ENCODE data around the gene SAMD4A. TPM values are rescaled to one million over a fixed set of nuclear protein-coding genes. Genes with fewer than 3 reads are reported as not detected.
"Not testable (repeated sequence)": the region's sequence is repeated elsewhere in the genome, so short reads cannot be mapped to it uniquely, and the experiment has no call there.

SAMD4A gene
- total RNA-seq, 1 experiment from 2014 or later, result 17.8 TPM

- DNase-seq (ENCODE audit: low read depth), result no peak
These were observed 163.4 kb downstream of the SAMD4A start for GRCh38 chr14:54730156-54730961.

GRCh38 chr14:54734966-54735365 is 168.0 kb downstream of the SAMD4A start:
- no peak for DNase-seq (ENCODE audit: low read depth)

GRCh38 chr14:54735424-54735823 is 168.5 kb downstream of the SAMD4A start:
- no peak for DNase-seq (ENCODE audit: low read depth)

DNA sequence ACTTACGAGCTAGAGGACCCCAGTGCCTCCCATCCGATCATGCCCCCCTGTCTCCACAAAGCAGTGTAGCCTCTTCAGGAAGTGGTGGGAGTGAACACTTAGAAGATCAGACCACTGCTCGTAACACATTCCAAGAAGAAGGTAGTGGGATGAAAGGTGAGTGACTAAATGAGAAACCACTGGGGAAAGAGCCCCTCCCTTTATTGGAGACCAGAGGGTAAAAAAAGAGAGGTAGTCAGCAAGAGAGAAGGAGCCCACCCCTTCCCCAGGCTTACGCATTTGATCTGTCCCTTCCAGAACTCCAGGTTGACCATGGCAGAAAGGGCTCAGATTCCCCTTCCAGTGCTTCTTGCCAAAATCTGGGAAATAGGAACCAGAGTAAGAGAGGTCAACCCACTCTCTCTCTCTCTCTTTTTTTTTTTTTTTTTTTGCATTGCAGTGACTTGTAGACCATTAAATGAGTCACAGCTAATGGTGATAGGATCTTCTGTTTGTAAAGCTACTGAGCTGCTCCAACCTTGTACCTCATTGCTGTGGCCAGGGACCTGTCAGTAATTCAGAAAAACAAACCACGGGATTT is 170.3 kb downstream of the SAMD4A start:
- peak; percentile 63 for DNase-seq (ENCODE audit: low read depth)

GRCh38 chr14:54738009-54738408 is 171.1 kb downstream of the SAMD4A start:
- DNase-seq (ENCODE audit: low read depth), result no peak

DNA sequence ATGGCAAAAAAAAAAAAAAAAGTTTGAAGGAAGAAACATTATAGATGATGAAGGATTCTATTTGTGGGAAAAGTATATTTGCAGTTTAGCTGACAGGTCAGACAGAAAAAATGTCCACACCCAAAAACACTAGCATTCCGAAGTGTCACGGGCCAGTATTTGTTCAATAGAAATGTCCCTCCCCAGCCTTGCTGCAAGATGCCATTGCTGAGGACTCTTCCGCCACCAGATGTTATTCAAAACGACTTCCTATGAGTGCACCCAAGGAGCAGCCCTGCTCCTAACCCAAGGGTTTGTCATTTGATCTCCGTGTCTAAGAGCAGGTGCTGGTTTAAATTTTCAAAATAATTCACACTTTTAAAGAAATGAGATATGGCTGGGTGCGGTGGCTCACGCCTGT is 172.6 kb downstream of the SAMD4A start:
- DNase-seq (ENCODE audit: low read depth), result no peak

- DNase-seq (ENCODE audit: low read depth), result no peak
These were observed 175.8 kb downstream of the SAMD4A start for GRCh38 chr14:54742492-54743350.

DNA sequence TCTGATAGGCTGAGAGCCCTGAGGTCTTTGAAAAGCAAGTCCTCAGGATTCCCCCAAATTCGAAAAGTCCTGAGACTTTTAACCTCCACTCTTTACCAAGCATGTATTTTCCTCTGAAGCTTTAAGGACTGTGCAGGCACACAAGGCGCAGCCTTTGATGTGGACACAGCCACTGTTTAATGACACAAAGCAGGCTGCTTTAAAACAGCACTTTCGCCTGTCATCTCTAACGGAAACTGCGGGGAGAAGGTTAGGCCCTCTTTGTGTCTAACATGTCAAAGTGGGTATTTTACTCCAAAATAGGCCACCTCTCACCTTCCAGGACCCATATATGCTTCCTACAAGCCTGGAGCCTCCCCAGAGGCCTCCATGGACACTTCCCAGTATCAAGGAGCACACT is 176.5 kb downstream of the SAMD4A start:
- DNase-seq (ENCODE audit: low read depth), result no peak

DNA sequence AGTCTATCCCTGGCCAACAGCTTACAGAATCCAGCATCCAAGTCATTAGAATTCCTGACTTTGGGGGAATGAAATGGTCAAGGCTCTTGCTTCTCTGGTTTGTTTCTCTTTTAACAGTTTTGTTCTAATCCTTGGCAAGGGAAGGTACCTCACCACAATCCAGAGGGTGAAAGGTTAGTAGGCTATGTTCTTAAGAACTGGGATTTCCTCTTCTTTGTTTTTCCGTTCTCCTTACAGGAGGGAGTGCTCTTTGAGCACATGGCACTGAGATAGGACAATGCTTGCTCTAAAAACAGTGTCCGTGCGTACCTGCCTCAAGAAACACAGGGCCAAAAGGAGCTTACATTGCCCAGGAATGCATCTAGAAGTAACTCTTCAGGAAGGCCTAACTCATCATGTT is 179.1 kb downstream of the SAMD4A start:
- DNase-seq (ENCODE audit: low read depth), result no peak

- no peak for DNase-seq (ENCODE audit: low read depth)
These were observed 180.7 kb downstream of the SAMD4A start for GRCh38 chr14:54747616-54748015.

- DNase-seq (ENCODE audit: low read depth), result no peak
These were observed 182.3 kb downstream of the SAMD4A start for GRCh38 chr14:54749180-54749579.

- DNase-seq (ENCODE audit: low read depth), result no peak
These were observed 182.8 kb downstream of the SAMD4A start for GRCh38 chr14:54749727-54750126.

DNA sequence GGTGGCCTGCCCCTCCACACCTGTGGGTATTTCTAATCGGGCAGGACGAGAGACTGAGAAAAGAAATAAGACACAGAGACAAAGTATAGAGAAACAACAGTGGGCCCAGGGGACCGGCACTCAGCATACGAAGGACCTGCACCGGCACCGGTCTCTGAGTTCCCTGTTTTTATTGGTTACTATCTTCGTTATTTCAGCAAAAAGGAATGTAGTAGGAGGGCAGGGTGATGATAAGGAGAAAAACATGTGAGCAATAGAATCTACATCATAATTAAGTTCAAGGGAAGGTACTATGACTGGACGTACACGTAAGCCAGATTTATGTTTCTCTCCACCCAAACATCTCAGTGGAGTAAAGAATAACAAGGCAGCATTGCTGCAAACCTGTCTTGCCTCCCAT is 185.7 kb downstream of the SAMD4A start:
- DNase-seq (ENCODE audit: low read depth), result not testable (repeated sequence)

DNA sequence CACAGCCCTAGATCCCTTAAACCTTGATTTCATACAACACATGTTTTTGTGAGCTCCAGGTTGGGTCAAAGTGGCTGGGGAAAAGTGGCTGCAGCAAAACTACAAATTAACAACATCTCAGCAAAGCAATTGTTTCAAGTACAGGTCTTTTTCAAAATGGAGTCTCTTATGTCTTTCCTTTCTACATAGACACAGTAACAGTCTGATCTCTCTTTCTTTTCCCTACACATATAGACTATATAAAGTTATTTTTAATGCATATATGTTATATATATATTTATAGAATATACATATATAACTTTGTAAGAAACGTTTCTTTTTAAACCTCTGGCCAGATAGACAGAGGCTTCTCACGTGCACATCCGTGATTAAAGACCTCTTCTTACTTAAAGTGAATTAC is 186.5 kb downstream of the SAMD4A start:
- DNase-seq (ENCODE audit: low read depth), result not testable (repeated sequence)

GRCh38 chr14:54754116-54754622 is 187.2 kb downstream of the SAMD4A start:
- no peak for DNase-seq (ENCODE audit: low read depth)

- DNase-seq (ENCODE audit: low read depth), result no peak
These were observed 187.9 kb downstream of the SAMD4A start for GRCh38 chr14:54754623-54755386.

DNA sequence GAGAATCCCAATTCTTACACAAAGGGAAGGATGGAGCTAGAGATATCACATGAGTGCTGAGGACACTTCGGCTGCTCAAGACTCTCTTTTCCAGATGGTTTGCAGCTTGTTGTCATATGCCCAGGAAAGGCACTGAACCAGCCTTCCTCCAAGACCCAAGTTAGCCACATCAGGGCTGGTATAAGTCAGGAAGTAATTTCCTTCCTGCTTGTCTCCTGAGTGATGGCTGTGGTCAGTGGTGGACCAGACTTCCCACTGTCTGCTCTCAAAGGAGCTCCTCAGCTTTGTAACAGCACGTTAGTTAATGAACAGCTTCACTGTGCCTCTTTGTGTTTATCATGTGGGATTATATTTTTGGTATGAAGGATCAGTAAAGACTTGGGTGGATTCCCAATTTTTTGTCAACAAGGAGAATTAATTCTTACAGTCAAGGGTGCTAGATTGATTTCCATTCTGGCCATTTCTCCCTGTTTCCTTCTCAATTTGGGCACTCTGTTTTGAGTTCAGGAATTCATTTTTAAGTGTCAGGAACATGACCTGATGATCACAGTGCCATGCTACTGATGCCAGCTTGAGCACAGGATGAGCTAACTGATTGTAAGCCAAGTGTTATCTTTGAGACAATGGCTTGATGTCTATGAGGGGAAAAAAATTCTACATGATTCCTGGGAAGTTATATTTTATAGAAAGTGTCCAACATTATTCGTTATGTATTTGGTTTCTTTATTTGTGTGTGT is 189.9 kb downstream of the SAMD4A start:
- no peak for DNase-seq (ENCODE audit: low read depth)

GRCh38 chr14:54758041-54758440 is 191.1 kb downstream of the SAMD4A start:
- no peak for DNase-seq (ENCODE audit: low read depth)

DNA sequence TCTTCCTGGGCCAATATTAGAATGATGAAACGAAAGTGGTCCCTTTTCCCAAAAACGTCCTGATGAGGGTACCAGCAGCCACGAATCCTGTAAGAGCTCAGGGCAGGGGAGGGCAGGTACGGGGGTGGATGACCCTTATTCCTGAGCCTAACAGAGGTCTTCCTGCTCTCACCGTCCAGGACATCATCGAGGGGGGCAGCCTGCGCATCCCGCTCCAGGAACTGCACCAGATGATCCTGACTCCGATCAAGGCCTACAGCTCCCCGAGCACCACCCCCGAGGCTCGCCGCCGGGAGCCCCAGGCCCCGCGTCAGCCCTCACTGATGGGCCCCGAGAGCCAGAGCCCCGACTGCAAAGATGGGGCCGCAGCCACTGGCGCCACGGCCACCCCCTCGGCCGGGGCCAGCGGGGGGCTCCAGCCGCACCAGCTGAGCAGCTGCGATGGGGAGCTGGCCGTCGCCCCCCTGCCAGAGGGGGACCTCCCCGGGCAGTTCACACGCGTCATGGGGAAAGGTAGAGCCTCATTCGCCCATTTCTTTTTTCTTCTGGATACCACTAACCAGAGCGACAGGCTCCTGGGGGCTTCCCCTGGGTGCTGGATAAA is 193.2 kb downstream of the SAMD4A start:
- no peak for DNase-seq (ENCODE audit: low read depth)

GRCh38 chr14:54760866-54761575 is 194.1 kb downstream of the SAMD4A start:
- DNase-seq (ENCODE audit: low read depth), result no peak

All from Daoy (cell line).